SU-DHL-6 (cell line): ENCODE measurements around the gene SUPT3H.

Experiments used
- H2AFZ ChIP-seq: fragments of 200-600 bp; sonication (generic); 2 replicates; pipeline ENCODE4 v1.6.1; 2014; ENCODE audit warnings: low read depth, mild to moderate bottlenecking, moderate library complexity, mixed read lengths, antibody characterized with exemption, low read length; ENCODE audit not compliant: severe bottlenecking
- H3F3A ChIP-seq: fragments of 200-600 bp; shearing (Covaris generic); 2 replicates; pipeline ENCODE4 v1.6.0; 2016; ENCODE audit warnings: antibody characterized with exemption, mild to moderate bottlenecking; ENCODE audit not compliant: insufficient read depth
- H3K27ac ChIP-seq: fragments of 200-600 bp; sonication (generic); 2 replicates; pipeline ENCODE4 v1.5.1; 2016; ENCODE audit warnings: low read depth, mild to moderate bottlenecking, low read length, moderate library complexity, mixed read lengths
- H3K27me3 ChIP-seq: fragments of 200-600 bp; sonication (generic), shearing (Covaris generic); 2 replicates; pipeline ENCODE4 v1.6.0; 2014; ENCODE audit warnings: mild to moderate bottlenecking, low read length
- H3K36me3 ChIP-seq: fragments of 200-600 bp; sonication (generic); 2 replicates; pipeline ENCODE4 v1.6.1; 2014; ENCODE audit warnings: mild to moderate bottlenecking, low read length, mixed read lengths
- H3K4me2 ChIP-seq: fragments of 300-600, 200-600 bp; shearing (Covaris generic), sonication (generic); 2 replicates; pipeline ENCODE4 v1.6.0; 2014; ENCODE audit warnings: low read length, low read depth, mild to moderate bottlenecking; ENCODE audit not compliant: poor library complexity, severe bottlenecking
- H3K4me3 ChIP-seq: fragments of 200-600 bp; sonication (generic); 2 replicates; pipeline ENCODE4 v1.5.1; 2014; ENCODE audit warnings: antibody characterized with exemption, low read length, mild to moderate bottlenecking, mixed read lengths; ENCODE audit not compliant: insufficient read depth, poor library complexity, severe bottlenecking
- H3K79me2 ChIP-seq: fragments of 200-600 bp; sonication (generic); 2 replicates; pipeline ENCODE4 v1.6.1; 2014; ENCODE audit warnings: mild to moderate bottlenecking, low read length, moderate library complexity; ENCODE audit not compliant: insufficient read depth
- H3K9ac ChIP-seq: fragments of 200-600 bp; sonication (generic); 2 replicates; pipeline ENCODE4 v1.7.0; 2014; ENCODE audit warnings: mild to moderate bottlenecking, low read length
- H3K9me2 ChIP-seq: fragments of 200-600 bp; sonication (generic); replicated peaks from 2 replicates; pipeline ENCODE4 v1.6.1; 2014; ENCODE audit warnings: low read length; ENCODE audit not compliant: insufficient read depth
- H3K9me3 ChIP-seq: fragments of 200-600 bp; sonication (generic); 2 replicates; pipeline ENCODE4 v1.6.1; 2014; ENCODE audit warnings: low read length, mixed read lengths; ENCODE audit not compliant: insufficient read depth
- H4K20me1 ChIP-seq: fragments of 200-600 bp; sonication (generic); 2 replicates; pipeline ENCODE4 v1.6.1; 2014; ENCODE audit warnings: low read depth, mild to moderate bottlenecking, antibody characterized with exemption, low read length, moderate library complexity, mixed read lengths
- EZH2phosphoT487 ChIP-seq: fragments of 200-600 bp; sonication (generic), shearing (Covaris generic); conservative IDR thresholded peaks from 2 replicates; pipeline ENCODE4 v1.6.1; 2018; ENCODE audit warnings: mild to moderate bottlenecking, antibody characterized with exemption, low read length, moderate library complexity, mixed read lengths
- TF ChIP-seq, protein P1 (sequence below): fragments of 200-600 bp; sonication (generic); IDR thresholded peaks from one replicate; pipeline ENCODE4 v1.5.1; 2017; ENCODE audit warnings: antibody characterized with exemption, mild to moderate bottlenecking, low read length, moderate library complexity; ENCODE audit not compliant: insufficient read depth, poor library complexity, severe bottlenecking

Gene SUPT3H

DNA sequence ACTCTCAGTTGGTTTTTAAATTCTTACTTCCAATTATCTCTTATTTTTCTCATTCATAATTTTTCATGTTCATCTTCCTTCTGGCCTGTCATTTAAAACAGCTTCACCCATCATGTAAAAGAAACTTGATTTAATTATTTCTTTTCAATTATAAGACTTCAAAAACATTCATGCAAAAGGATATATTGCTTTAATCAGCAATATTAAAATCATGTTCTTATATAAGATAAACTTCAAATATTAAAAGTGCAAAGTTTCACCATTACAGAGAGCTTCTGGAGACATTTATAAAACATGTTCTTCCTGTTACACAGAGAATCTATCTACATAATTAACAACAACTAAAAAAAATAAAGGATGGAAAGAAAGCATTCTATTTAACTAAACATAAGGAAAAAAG, 446.3 kb downstream of the SUPT3H start:
- Histone ChIP-seq H3F3A (no peaks in the 10 kb centered on the region), H2AFZ (no peak overlapping the region), H3K4me2 (no peak overlapping the region), H3K9me3 (no peaks in the 10 kb centered on the region), H3K9ac (no peak overlapping the region), H3K27me3 (no peaks in the 10 kb centered on the region), H3K4me3 (no peak overlapping the region), H3K36me3 (no peaks in the 10 kb centered on the region), H4K20me1 (no peaks in the 10 kb centered on the region; the same call in 1 of the 2 replicates), H3K27ac (no peak overlapping the region), H3K9me2 (no peaks in the 10 kb centered on the region), H3K79me2 (no peaks in the 10 kb centered on the region)
- no peak for TF ChIP-seq EZH2phosphoT487
- TF ChIP-seq, protein P1, sequence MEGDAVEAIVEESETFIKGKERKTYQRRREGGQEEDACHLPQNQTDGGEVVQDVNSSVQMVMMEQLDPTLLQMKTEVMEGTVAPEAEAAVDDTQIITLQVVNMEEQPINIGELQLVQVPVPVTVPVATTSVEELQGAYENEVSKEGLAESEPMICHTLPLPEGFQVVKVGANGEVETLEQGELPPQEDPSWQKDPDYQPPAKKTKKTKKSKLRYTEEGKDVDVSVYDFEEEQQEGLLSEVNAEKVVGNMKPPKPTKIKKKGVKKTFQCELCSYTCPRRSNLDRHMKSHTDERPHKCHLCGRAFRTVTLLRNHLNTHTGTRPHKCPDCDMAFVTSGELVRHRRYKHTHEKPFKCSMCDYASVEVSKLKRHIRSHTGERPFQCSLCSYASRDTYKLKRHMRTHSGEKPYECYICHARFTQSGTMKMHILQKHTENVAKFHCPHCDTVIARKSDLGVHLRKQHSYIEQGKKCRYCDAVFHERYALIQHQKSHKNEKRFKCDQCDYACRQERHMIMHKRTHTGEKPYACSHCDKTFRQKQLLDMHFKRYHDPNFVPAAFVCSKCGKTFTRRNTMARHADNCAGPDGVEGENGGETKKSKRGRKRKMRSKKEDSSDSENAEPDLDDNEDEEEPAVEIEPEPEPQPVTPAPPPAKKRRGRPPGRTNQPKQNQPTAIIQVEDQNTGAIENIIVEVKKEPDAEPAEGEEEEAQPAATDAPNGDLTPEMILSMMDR, result no peak

DNA sequence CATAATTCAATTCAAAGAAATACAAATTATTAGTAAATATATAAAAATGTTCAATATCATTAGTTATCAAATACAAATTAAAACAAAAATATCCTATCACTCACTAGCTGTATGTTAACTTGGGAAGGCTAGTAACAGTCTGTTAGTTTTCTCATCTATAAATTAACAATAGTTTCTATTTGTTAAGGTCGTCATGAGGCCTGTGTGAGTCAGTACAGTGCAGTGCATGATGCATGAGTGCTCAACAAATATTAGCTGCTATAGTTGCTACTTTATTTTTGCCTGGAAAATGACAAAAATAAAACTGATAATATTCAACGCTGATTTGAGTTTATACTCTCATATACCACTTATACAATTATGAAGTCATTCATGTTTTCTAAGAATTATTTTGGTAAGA, 451.2 kb downstream of the SUPT3H start:
- no peak for TF ChIP-seq EZH2phosphoT487
- TF ChIP-seq, protein P1, result no peak
- H3K27me3 ChIP-seq, result no peaks in the 10 kb centered on the region
- H3K9ac ChIP-seq, result no peak overlapping the region
- no peak overlapping the region for H2AFZ ChIP-seq
- no peaks in the 10 kb centered on the region; the same call in 1 of the 2 replicates for H4K20me1 ChIP-seq
- no peak overlapping the region for H3K4me2 ChIP-seq
- no peak overlapping the region for H3K27ac ChIP-seq
- H3K9me2 ChIP-seq, result no peaks in the 10 kb centered on the region
- no peaks in the 10 kb centered on the region for H3K9me3 ChIP-seq
- H3K36me3 ChIP-seq, result no peaks in the 10 kb centered on the region
- H3F3A ChIP-seq, result no peaks in the 10 kb centered on the region
- H3K79me2 ChIP-seq, result no peaks in the 10 kb centered on the region
- no peak overlapping the region for H3K4me3 ChIP-seq

DNA sequence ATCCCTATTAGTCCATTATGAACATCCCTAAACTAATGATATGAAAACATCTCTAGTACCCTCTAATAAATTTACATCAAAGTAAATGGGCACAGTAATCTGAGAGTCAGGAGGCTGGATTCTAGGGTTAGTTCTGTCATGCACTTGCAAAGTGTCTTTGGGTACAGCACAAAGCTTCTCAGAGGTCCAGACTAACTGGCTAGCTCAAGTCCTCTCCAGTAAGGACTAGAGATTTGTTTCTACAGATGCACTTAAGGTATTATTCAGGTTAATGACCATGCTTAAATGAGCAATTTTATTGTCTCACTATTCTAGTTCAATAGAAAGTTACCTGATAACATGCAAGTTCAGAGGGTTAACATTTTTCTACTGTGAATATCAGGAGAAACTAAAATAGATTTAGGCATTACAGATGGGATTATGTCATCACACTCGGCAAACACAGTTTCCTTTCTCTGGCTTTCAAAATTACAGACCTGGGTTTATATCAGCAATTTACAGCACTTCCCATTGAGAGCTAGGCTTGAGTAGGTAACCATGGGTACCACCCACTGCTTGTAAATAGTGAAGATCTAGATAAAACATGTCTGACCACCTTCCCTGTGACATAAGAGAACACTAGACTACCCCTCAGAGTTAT, 452.5 kb downstream of the SUPT3H start:
- H3K79me2 ChIP-seq, result no peaks in the 10 kb centered on the region
- H3K4me2 ChIP-seq, result no peak overlapping the region
- TF ChIP-seq, protein P1, result no peak
- TF ChIP-seq EZH2phosphoT487, result no peak

More for the DNA sequence above, 452.5 kb downstream of the SUPT3H start:
- Histone ChIP-seq H3K27me3 (no peaks in the 10 kb centered on the region), H3F3A (no peaks in the 10 kb centered on the region), H3K36me3 (no peaks in the 10 kb centered on the region), H3K4me3 (no peak overlapping the region), H3K9me3 (no peaks in the 10 kb centered on the region), H3K9ac (no peak overlapping the region), H3K9me2 (no peaks in the 10 kb centered on the region), H3K27ac (no peak overlapping the region), H4K20me1 (no peaks in the 10 kb centered on the region), H2AFZ (no peak overlapping the region)
